ENCODE data around the gene BBS12. TPM values are rescaled to one million over a fixed set of nuclear protein-coding genes. Genes with fewer than 3 reads are reported as not detected.

The BBS12 gene
- total RNA-seq, 2 donors from 2014 or later: 2.3 TPM; not detected in 1

DNA sequence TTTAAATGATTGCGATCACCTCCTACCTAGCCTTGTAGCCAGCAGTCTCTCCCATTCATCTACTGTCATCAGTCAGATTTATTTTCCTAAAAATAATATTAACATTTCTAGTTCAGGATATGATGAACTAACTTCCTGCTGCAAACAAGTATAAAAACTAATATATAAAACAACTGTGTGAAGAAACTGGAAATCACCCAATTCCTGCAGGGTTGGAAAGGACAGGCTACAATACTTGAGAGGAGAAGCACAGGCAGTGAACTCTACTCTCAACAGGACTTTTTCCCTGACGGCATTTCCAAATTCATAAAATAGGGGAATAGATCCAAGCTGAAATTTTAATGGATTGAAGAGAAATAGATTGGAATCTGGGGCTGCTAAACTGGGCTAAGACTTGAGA is 14.2 kb upstream of the BBS12 start:
- TF ChIP-seq, protein P1, sequence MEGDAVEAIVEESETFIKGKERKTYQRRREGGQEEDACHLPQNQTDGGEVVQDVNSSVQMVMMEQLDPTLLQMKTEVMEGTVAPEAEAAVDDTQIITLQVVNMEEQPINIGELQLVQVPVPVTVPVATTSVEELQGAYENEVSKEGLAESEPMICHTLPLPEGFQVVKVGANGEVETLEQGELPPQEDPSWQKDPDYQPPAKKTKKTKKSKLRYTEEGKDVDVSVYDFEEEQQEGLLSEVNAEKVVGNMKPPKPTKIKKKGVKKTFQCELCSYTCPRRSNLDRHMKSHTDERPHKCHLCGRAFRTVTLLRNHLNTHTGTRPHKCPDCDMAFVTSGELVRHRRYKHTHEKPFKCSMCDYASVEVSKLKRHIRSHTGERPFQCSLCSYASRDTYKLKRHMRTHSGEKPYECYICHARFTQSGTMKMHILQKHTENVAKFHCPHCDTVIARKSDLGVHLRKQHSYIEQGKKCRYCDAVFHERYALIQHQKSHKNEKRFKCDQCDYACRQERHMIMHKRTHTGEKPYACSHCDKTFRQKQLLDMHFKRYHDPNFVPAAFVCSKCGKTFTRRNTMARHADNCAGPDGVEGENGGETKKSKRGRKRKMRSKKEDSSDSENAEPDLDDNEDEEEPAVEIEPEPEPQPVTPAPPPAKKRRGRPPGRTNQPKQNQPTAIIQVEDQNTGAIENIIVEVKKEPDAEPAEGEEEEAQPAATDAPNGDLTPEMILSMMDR (IDR thresholded peaks at IDR 0.05): no peak
- no peak for TF ChIP-seq POLR2A (IDR thresholded peaks at IDR 0.05)
- WGBS, 2 donors: 68 to 70% methylated on average over 2 of the region's 2 CpGs
- H3K4me3 ChIP-seq: no peak overlapping the region
- H3K4me1 ChIP-seq: no peaks in the 10 kb centered on the region
- DNase-seq (no peak), ATAC-seq (no peak)
- intact Hi-C loops (cut with DNase I): no loop called here
- peaks cover 0 to 3% of the 10 kb centered on the region in 2 donors for H3K27me3 ChIP-seq
- H3K9me3 ChIP-seq: no peaks in the 10 kb centered on the region
- no peak overlapping the region for H3K27ac ChIP-seq
- H3K36me3 ChIP-seq (replicated peaks in 1 of 2; ENCODE audit: insufficient read depth in 1 of 2, low read depth in 2 of 2): no peaks in the 10 kb centered on the region

DNA sequence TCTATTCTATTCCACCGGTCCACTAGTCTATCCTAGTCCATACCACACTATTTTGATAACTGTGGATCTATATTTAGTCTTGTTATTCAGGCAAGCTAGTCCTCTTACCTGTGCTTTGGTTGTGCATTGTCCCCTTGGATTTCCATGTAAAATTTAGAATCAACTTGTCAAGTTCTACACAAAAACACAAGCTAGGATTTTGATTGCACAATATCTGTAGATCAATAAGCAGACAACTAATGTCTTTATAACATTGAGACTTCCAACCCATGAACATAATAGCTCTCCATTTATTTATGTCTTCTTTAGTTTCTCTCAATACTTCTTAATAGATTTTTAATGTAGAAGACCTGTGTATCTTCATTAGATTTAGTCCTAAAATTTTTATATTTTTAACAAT is 10.2 kb upstream of the BBS12 start:
- Histone ChIP-seq H3K27ac (no peak overlapping the region), H3K9me3 (no peaks in the 10 kb centered on the region), H3K4me3 (no peak overlapping the region), H3K4me1 (no peaks in the 10 kb centered on the region), H3K27me3 (no peaks in the 10 kb centered on the region), H3K36me3 (replicated peaks in 1 of 2; ENCODE audit: insufficient read depth in 1 of 2, low read depth in 2 of 2) (no peaks in the 10 kb centered on the region)
- DNase-seq (no peak), ATAC-seq (no peak)
- 74 to 81% methylated on average over 1 of the region's 1 CpG for WGBS, 2 donors
- TF ChIP-seq, protein P1 (IDR thresholded peaks at IDR 0.05): no peak
- TF ChIP-seq POLR2A (IDR thresholded peaks at IDR 0.05): no peak
- intact Hi-C loops (cut with DNase I): no loop called here

DNA sequence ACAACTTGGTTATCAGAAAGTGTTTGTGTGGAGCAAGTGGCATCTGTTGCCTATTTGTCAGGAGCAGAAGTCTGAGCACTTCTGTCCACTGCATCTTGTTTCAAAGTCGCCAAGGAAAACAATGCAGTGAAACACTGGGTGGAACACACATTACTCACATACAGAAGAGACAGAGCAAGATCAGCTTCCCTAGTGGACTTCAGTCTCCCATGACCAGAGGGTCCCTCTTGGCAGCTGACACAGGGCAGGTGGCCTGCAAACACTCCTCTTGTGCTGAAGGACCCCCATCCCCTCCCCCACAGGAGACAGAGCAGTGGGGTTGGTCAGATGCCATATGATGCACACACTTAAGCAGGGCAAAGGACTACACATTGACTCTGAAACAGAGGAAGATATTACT is 3.6 kb upstream of the BBS12 start:
- Histone ChIP-seq H3K27ac (no peak overlapping the region), H3K4me1 (peaks cover 6% of the 10 kb centered on the region), H3K36me3 (replicated peaks in 1 of 2; ENCODE audit: insufficient read depth in 1 of 2, low read depth in 2 of 2) (no peaks in the 10 kb centered on the region), H3K27me3 (no peaks in the 10 kb centered on the region), H3K9me3 (no peaks in the 10 kb centered on the region), H3K4me3 (no peak overlapping the region)
- 79 to 92% methylated on average over 1 of the region's 1 CpG for WGBS, 2 donors
- no peak for TF ChIP-seq POLR2A (IDR thresholded peaks at IDR 0.05)
- TF ChIP-seq, protein P1 (IDR thresholded peaks at IDR 0.05): no peak
- ATAC-seq: no peak
- DNase-seq: no peak
- intact Hi-C loops (cut with DNase I): no loop called here

DNA sequence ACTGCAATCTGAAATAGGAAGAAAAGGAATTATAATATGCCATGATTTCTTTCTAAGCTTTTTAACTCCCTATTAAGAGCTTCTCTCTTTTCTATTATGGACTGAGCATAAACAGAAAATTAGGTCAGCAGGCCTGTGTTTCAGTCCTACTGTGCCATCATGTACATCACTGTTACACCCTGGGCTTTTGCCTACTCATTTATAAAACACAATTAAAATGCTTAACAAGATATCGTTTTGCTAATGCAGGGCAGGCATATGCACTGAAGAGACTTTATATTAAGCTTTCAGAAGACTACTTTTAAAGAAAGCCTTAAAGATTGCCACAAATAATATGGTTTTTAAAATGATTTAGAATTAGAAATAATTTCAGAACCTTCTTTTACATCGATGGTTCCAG is 828 bp upstream of the BBS12 start:
- TF ChIP-seq, protein P1 (IDR thresholded peaks at IDR 0.05): no peak
- no peak for TF ChIP-seq POLR2A (IDR thresholded peaks at IDR 0.05)
- intact Hi-C loops (cut with DNase I): no loop called here
- H3K27me3 ChIP-seq: no peaks in the 10 kb centered on the region
- no peaks in the 10 kb centered on the region for H3K9me3 ChIP-seq
- peak overlapping the region in 3 of 4 donors; percentile 31 to 92 (median 92) for H3K27ac ChIP-seq
- no peak overlapping the region for H3K4me3 ChIP-seq
- ATAC-seq (no peak), DNase-seq (no peak)
- no peaks in the 10 kb centered on the region for H3K36me3 ChIP-seq (replicated peaks in 1 of 2; ENCODE audit: insufficient read depth in 1 of 2, low read depth in 2 of 2)
- WGBS, 2 donors: 30 to 37% methylated on average over 2 of the region's 2 CpGs
- peaks cover 11% of the 10 kb centered on the region for H3K4me1 ChIP-seq

DNA sequence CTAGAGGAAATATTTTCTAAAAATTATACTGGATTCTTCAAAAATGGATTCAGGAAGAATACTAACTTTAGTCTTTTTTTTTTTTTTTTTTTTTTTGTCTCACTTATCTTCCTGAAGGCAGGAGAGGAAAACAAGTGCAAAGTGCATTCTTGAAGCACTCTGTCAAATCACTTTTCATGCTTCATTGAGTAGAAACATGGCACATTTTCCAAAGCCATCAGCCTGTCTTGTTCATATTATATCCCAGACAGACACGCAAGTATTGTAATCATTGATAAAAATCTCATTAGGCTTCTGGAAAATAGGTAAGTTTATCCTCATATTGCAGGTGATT is 1.2 kb downstream of the BBS12 start:
- TF ChIP-seq, protein P1 (IDR thresholded peaks at IDR 0.05): no peak
- TF ChIP-seq POLR2A (IDR thresholded peaks at IDR 0.05): no peak
- no peak for DNase-seq
- Histone ChIP-seq H3K9me3 (no peaks in the 10 kb centered on the region), H3K4me3 (no peak overlapping the region), H3K27ac (peak overlapping the region; percentile 56 to 92 (median 82)), H3K36me3 (replicated peaks in 1 of 2; ENCODE audit: insufficient read depth in 1 of 2, low read depth in 2 of 2) (no peaks in the 10 kb centered on the region), H3K27me3 (no peaks in the 10 kb centered on the region), H3K4me1 (peaks cover 11% of the 10 kb centered on the region)
- 70 to 77% methylated on average over 1 of the region's 1 CpG for WGBS, 2 donors
- no peak for ATAC-seq
- intact Hi-C loops (cut with DNase I): no loop called here
